HTERT RPE-1 (cell line): ENCODE data around the gene OTOP2.
"Not testable (repeated sequence)": the region's sequence is repeated elsewhere in the genome, so short reads cannot be mapped to it uniquely, and the experiment has no call there.

Experiments used
- in situ Hi-C: fragments of 300-500 bp; cut with MboI; formaldehyde crosslinking; loops from 4 replicates; pipeline ENCODE4 v1.14.3; 2020; ENCODE audit warnings: low sequenced_read_pairs

Gene OTOP2

GRCh38 chr17:74971069-74971841, 47.2 kb downstream of the OTOP2 start:
- in situ Hi-C loops: no loop called here

- in situ Hi-C loops: no loop called here
Measured at GRCh38 chr17:74971842-74972106, 47.7 kb downstream of the OTOP2 start.

- in situ Hi-C loops: no loop called here
Measured at GRCh38 chr17:74972107-74972972, 48.3 kb downstream of the OTOP2 start, which contains the start of gene HID1. Gene HID1, minus strand, starts transcription at chr17:74972759. Its CDS starts 103 bp downstream, at chr17:74972656.

GRCh38 chr17:74972973-74973328, 48.9 kb downstream of the OTOP2 start:
- in situ Hi-C loops: no loop called here

- in situ Hi-C loops: no loop called here
Measured at GRCh38 chr17:74975943-74976342, 51.9 kb downstream of the OTOP2 start.

GRCh38 chr17:74977802-74978201, 53.7 kb downstream of the OTOP2 start:
- in situ Hi-C loops: no loop called here

GRCh38 chr17:74978240-74978639, 54.2 kb downstream of the OTOP2 start:
- in situ Hi-C loops: no loop called here

GRCh38 chr17:74979408-74980146, 55.5 kb downstream of the OTOP2 start:
- in situ Hi-C loops: no loop called here

- in situ Hi-C loops: no loop called here
Measured at GRCh38 chr17:74981318-74981978, 57.4 kb downstream of the OTOP2 start.

- in situ Hi-C loops: no loop called here
Measured at GRCh38 chr17:74981979-74982662, 58.0 kb downstream of the OTOP2 start.

GRCh38 chr17:74982663-74983313, 58.7 kb downstream of the OTOP2 start:
- in situ Hi-C loops: not testable (repeated sequence)
